Fibroblast of lung (primary cell): Measurements from ENCODE around the gene TPBG. TPM values are rescaled to one million over a fixed set of nuclear protein-coding genes. Genes with fewer than 3 reads are reported as not detected.
"Not testable (repeated sequence)": the region's sequence is repeated elsewhere in the genome, so short reads cannot be mapped to it uniquely, and the experiment has no call there.

ENCODE experiments used
- DNase-seq, 2 donors: peaks; one replicate each; pipeline versions ENCODE4 v3.0.0 to v3.0.0-alpha.2; 2010; ENCODE audit warnings: low read depth in 2 of 2
- H2AFZ ChIP-seq: 2 replicates; pipeline ENCODE4 v1.5.1; 2012; ENCODE audit warnings: low read length, control low read depth, inconsistent platforms
- H3K27ac ChIP-seq: 2 replicates; pipeline ENCODE4 v1.5.1; 2011; ENCODE audit warnings: low read length, control low read depth; ENCODE audit not compliant: insufficient read depth
- H3K27me3 ChIP-seq: 2 replicates; pipeline ENCODE4 v1.5.1; 2011; ENCODE audit warnings: mild to moderate bottlenecking, low read length; ENCODE audit not compliant: control insufficient read depth, insufficient read depth
- H3K36me3 ChIP-seq: 2 replicates; pipeline ENCODE4 v1.5.1; 2011; ENCODE audit warnings: low read length; ENCODE audit not compliant: control insufficient read depth, insufficient read depth
- H3K4me1 ChIP-seq: 2 replicates; pipeline ENCODE4 v1.5.1; 2011; ENCODE audit warnings: low read length; ENCODE audit not compliant: control insufficient read depth, insufficient read depth; ENCODE audit errors: extremely low read depth
- H3K4me2 ChIP-seq: 2 replicates; pipeline ENCODE4 v1.5.1; 2011; ENCODE audit warnings: low read length, control low read depth; ENCODE audit not compliant: insufficient read depth; ENCODE audit errors: extremely low read depth
- H3K4me3 ChIP-seq, 4 experiments: fragments of 200-600 bp in 1 of 4; sonication (generic) in 1 of 4; replicated peaks in 1 of 4; 2 replicates each; pipeline ENCODE4 v1.5.1; 2011 to 2016; ENCODE audit warnings: low read length in 4 of 4, low read depth in 3 of 4, mild to moderate bottlenecking in 3 of 4, control low read depth in 2 of 4, inconsistent platforms in 1 of 4, mixed read lengths in 1 of 4; ENCODE audit not compliant: insufficient read depth in 1 of 4; ENCODE audit errors: control extremely low read depth in 1 of 4
- H3K79me2 ChIP-seq: 2 replicates; pipeline ENCODE4 v1.5.1; 2012; ENCODE audit warnings: mild to moderate bottlenecking, low read length, inconsistent platforms; ENCODE audit not compliant: control insufficient read depth, insufficient read depth
- H3K9ac ChIP-seq: 2 replicates; pipeline ENCODE4 v1.5.1; 2011; ENCODE audit warnings: mild to moderate bottlenecking, low read length, control low read depth; ENCODE audit not compliant: insufficient read depth
- H3K9me3 ChIP-seq: 2 replicates; pipeline ENCODE4 v1.5.1; 2012; ENCODE audit warnings: low read depth, low read length; ENCODE audit not compliant: control insufficient read depth, insufficient read depth
- H4K20me1 ChIP-seq: 2 replicates; pipeline ENCODE4 v1.5.1; 2011; ENCODE audit warnings: low read length; ENCODE audit not compliant: control insufficient read depth, insufficient read depth; ENCODE audit errors: extremely low read depth
- EZH2 ChIP-seq: IDR thresholded peaks from 2 replicates; pipeline ENCODE4 v1.5.1; 2012; ENCODE audit warnings: low read length, control low read depth, mild to moderate bottlenecking; ENCODE audit errors: missing control alignments
- polyA plus RNA-seq, 2 donors: library from polyadenylated mRNA; depleted of rRNA in 1 of 2; stranded (reverse) in 1 of 2; unstranded in 1 of 2; fragments of >200 nt; gene quantifications; 2 replicates each; pipeline ENCODE4 v1.2.1, GENCODE V29; 2011 to 2012; ENCODE audit warnings: missing spikeins in 1 of 2
- total RNA-seq: library from RNA; depleted of rRNA; stranded (reverse); fragments of >200 nt; gene quantifications from 2 replicates; pipeline ENCODE4 v1.2.1, GENCODE V29; 2014
- TF ChIP-seq, protein P1 (sequence below), 2 donors: IDR thresholded peaks in 1 of 2; conservative IDR thresholded peaks in 1 of 2; 1 replicate in 1 of 2; 2 replicates in 1 of 2; pipeline ENCODE4 v1.5.1; 2011 to 2012; ENCODE audit warnings: low read length in 2 of 2, control low read depth in 1 of 2, inconsistent platforms in 1 of 2, low read depth in 1 of 2, mild to moderate bottlenecking in 1 of 2

Gene TPBG
- total and polyA plus RNA-seq, 2 donors (not counting 1 experiment from before 2014, with no cell fraction given), result 31.0 to 54.6 TPM

DNA sequence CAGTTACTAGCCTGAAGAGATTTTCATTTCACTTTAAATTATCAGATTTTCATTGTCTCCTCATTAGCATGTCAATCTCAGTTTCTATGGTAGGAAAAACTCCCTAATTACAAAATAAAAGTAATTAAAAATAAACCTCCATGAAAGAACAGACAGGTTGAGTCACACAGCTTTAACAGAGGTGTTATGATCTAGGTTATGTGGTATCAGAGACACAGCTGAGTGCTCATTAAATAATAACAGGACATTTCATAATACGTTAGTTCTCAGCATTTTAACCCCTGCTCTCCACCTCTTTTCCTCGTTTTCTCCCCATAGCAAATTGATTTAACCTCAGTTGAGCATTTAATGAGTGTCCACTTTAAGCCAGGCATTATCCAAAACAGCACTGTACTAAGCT lies 21.9 kb downstream of the TPBG start:
- Histone ChIP-seq H3K79me2 (no peaks in the 10 kb centered on the region), H3K4me1 (no peaks in the 10 kb centered on the region), H3K36me3 (no peaks in the 10 kb centered on the region), H2AFZ (no peak overlapping the region), H3K9ac (no peak overlapping the region), H3K27me3 (no peaks in the 10 kb centered on the region), H3K9me3 (no peaks in the 10 kb centered on the region), H3K4me2 (no peak overlapping the region), H3K4me3 (no peak overlapping the region), H3K27ac (no peak overlapping the region), H4K20me1 (no peaks in the 10 kb centered on the region)
- TF ChIP-seq EZH2, result no peak
- TF ChIP-seq, protein P1, sequence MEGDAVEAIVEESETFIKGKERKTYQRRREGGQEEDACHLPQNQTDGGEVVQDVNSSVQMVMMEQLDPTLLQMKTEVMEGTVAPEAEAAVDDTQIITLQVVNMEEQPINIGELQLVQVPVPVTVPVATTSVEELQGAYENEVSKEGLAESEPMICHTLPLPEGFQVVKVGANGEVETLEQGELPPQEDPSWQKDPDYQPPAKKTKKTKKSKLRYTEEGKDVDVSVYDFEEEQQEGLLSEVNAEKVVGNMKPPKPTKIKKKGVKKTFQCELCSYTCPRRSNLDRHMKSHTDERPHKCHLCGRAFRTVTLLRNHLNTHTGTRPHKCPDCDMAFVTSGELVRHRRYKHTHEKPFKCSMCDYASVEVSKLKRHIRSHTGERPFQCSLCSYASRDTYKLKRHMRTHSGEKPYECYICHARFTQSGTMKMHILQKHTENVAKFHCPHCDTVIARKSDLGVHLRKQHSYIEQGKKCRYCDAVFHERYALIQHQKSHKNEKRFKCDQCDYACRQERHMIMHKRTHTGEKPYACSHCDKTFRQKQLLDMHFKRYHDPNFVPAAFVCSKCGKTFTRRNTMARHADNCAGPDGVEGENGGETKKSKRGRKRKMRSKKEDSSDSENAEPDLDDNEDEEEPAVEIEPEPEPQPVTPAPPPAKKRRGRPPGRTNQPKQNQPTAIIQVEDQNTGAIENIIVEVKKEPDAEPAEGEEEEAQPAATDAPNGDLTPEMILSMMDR (conservative IDR thresholded peaks at IDR 0.05 in 1 of 2, IDR thresholded peaks at IDR 0.05 in 1 of 2; ENCODE audit: low read depth in 1 of 2, low read length in 2 of 2), result no peak
- DNase-seq, result no peak

DNA sequence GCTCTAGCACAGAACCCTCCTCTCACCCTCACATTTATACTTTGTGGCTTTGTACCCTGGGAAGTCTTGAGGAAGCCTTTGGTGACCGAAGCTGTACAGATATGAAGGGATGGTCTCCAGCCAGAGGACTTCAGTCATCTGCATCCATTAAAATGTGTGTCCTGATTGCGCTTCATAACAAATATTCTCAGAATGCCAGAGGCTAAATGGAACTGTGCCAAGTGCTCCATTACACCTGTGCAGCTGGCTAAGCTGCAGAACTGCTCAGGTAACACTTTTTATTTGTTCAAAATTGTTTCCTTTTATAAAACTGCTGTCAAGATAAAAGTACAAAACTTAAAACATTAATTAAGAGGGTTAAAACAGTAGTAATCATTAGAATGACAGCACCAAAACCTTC lies 22.3 kb downstream of the TPBG start:
- DNase-seq, result no peak
- no peaks in the 10 kb centered on the region for H4K20me1 ChIP-seq
- H3K79me2 ChIP-seq, result no peaks in the 10 kb centered on the region
- TF ChIP-seq EZH2, result no peak
- TF ChIP-seq, protein P1 (conservative IDR thresholded peaks at IDR 0.05 in 1 of 2, IDR thresholded peaks at IDR 0.05 in 1 of 2; ENCODE audit: low read depth in 1 of 2, low read length in 2 of 2), result no peak
- no peak overlapping the region for H3K9ac ChIP-seq
- H3K4me3 ChIP-seq, result no peak overlapping the region
- H3K27ac ChIP-seq, result no peak overlapping the region
- no peaks in the 10 kb centered on the region for H3K4me1 ChIP-seq
- H2AFZ ChIP-seq, result no peak overlapping the region
- no peaks in the 10 kb centered on the region for H3K36me3 ChIP-seq
- H3K9me3 ChIP-seq, result no peaks in the 10 kb centered on the region
- no peak overlapping the region for H3K4me2 ChIP-seq
- H3K27me3 ChIP-seq, result no peaks in the 10 kb centered on the region

DNA sequence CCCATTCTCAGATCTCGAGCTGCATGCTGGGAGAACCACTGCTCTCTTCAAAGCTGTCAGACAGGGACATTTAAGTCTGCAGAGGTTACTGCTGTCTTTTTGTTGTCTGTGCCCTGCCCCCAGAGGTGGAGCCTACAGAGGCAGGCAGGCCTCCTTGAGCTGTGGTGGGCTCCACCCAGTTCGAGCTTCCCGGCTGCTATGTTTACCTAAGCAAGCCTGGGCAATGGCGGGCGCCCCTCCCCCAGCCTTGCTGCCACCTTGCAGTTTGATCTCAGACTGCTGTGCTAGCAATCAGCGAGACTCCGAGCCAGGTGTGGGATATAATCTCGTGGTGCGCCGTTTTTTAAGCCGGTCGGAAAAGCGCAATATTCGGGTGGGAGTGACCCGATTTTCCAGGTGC lies 31.2 kb downstream of the TPBG start:
- H3K27ac ChIP-seq, H3K9me3 ChIP-seq, H3K36me3 ChIP-seq, DNase-seq, H2AFZ ChIP-seq, H4K20me1 ChIP-seq, H3K4me2 ChIP-seq, H3K27me3 ChIP-seq, H3K9ac ChIP-seq, H3K4me3 ChIP-seq, H3K79me2 ChIP-seq: not testable (repeated sequence)
- peaks cover 13% of the 10 kb centered on the region for H3K4me1 ChIP-seq
